Right lung (tissue), 5 donors: Measurements from ENCODE around the gene DLL1. TPM values are rescaled to one million over a fixed set of nuclear protein-coding genes. Genes with fewer than 3 reads are reported as not detected.
"Not testable (repeated sequence)": the region's sequence is repeated elsewhere in the genome, so short reads cannot be mapped to it uniquely, and the experiment has no call there.

Experiments used
- DNase-seq, 2 donors: peaks; one replicate each; pipeline ENCODE4 v3.0.0-alpha.2; 2013
- polyA plus RNA-seq, 5 donors: library from polyadenylated mRNA; unstranded; fragments of 120-200 nt; gene quantifications; one replicate each; pipeline versions ENCODE4 v1.2.1 to v1.2.3, GENCODE V29; 2013; ENCODE audit warnings: inconsistent platforms in 1 of 5, low replicate concordance in 1 of 5; ENCODE audit not compliant: insufficient read length in 5 of 5, insufficient read depth in 1 of 5

DLL1 gene
- polyA plus RNA-seq, 5 donors, result 7.0 to 13.7 (median 9.5) TPM

- no peak for DNase-seq
Observed at GRCh38 chr6:170269151-170269845, 21.6 kb downstream of the DLL1 start.

- DNase-seq, result no peak
Observed at GRCh38 chr6:170268216-170269129, 22.4 kb downstream of the DLL1 start.

- DNase-seq, result no peak
Observed at GRCh38 chr6:170267688-170268087, 23.2 kb downstream of the DLL1 start.

- no peak for DNase-seq
Observed at GRCh38 chr6:170266061-170266825, 24.6 kb downstream of the DLL1 start.

- DNase-seq, result peak; percentile 47 to 59
Observed at GRCh38 chr6:170265655-170266054, 25.2 kb downstream of the DLL1 start.

GRCh38 chr6:170264644-170265043, 26.2 kb downstream of the DLL1 start:
- not testable (repeated sequence) for DNase-seq

- DNase-seq, result no peak
Observed at GRCh38 chr6:170264086-170264485, 26.8 kb downstream of the DLL1 start.

GRCh38 chr6:170263410-170263809, 27.5 kb downstream of the DLL1 start:
- DNase-seq, result no peak

GRCh38 chr6:170262489-170263088, 28.3 kb downstream of the DLL1 start:
- no peak for DNase-seq

- DNase-seq, result no peak
Observed at GRCh38 chr6:170261643-170262488, 29.0 kb downstream of the DLL1 start.

GRCh38 chr6:170260686-170261085, 30.2 kb downstream of the DLL1 start:
- DNase-seq, result no peak

- no peak for DNase-seq
Observed at GRCh38 chr6:170259278-170259677, 31.6 kb downstream of the DLL1 start.

- DNase-seq, result no peak
Observed at GRCh38 chr6:170258407-170258806, 32.5 kb downstream of the DLL1 start.

GRCh38 chr6:170257376-170257775, 33.5 kb downstream of the DLL1 start:
- no peak for DNase-seq

- DNase-seq, result no peak
Observed at GRCh38 chr6:170256641-170257040, 34.2 kb downstream of the DLL1 start.

- DNase-seq, result no peak
Observed at GRCh38 chr6:170255426-170256125, 35.3 kb downstream of the DLL1 start.

- no peak for DNase-seq
Observed at GRCh38 chr6:170254315-170255213, 36.3 kb downstream of the DLL1 start.

GRCh38 chr6:170253910-170254269, 37.0 kb downstream of the DLL1 start:
- no peak for DNase-seq

GRCh38 chr6:170253226-170253909, 37.5 kb downstream of the DLL1 start:
- DNase-seq, result no peak
